ENCODE data around the gene CACNA1B. TPM values are rescaled to one million over a fixed set of nuclear protein-coding genes. Genes with fewer than 3 reads are reported as not detected.
"Not testable (repeated sequence)": the region's sequence is repeated elsewhere in the genome, so short reads cannot be mapped to it uniquely, and the experiment has no call there.

Gene CACNA1B
- total RNA-seq, 2 donors from 2014 or later, result 0.26 to 0.99 TPM

DNA sequence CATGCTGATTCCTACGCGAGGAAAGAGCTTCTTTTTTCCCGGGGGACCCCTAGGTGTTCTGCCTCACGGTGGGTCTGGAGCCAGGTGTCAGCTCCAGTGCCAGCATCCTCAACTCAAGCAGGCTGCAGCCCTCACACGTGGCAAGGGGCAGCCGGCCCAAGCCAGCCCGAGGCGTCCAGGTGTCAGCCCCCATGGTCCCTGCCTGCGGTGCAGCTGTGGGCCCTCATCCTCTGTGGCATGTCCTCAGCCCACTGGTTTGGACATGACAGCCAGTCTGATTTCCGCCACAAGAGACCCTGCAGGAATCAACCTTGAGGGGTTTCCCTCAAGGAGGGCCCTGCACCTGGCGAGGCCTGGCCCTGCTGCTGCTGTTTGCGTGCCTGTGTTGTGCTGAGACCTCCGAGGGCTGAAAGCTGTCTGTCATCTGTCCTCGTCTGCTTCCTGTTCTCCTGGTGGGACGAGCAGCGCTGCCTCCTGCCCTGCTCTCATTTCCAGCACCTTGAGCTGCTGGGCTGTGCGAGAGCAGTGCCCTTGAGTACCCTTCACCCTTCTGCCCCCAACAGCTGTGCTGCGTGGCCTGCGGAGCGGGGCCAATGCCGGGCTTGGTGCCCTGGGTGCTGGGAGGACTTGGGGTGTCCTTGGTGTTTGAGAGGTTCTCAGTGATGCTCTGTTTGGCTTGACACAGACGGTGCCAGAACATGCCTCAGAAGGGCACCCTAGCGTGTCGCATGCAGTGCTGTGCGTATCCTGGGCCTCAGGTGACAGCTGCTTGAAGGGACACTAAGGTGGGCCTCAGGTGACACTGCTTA is 137.6 kb downstream of the CACNA1B start:
- H3K36me3 ChIP-seq (replicated peaks in 1 of 2; ENCODE audit: insufficient read depth in 1 of 2, low read depth in 2 of 2), result no peaks in the 10 kb centered on the region
- no peak overlapping the region for H3K4me3 ChIP-seq
- 73 to 90% methylated on average over 9 to 25 of the region's 25 CpGs for WGBS, 2 donors
- intact Hi-C loops (cut with DNase I), result no loop called here
- ATAC-seq (no peak), DNase-seq (no peak)
- no peaks in the 10 kb centered on the region for H3K27me3 ChIP-seq
- H3K4me1 ChIP-seq, result no peaks in the 10 kb centered on the region
- H3K9me3 ChIP-seq, result no peaks in the 10 kb centered on the region
- no peak overlapping the region for H3K27ac ChIP-seq
- TF ChIP-seq, protein P1, sequence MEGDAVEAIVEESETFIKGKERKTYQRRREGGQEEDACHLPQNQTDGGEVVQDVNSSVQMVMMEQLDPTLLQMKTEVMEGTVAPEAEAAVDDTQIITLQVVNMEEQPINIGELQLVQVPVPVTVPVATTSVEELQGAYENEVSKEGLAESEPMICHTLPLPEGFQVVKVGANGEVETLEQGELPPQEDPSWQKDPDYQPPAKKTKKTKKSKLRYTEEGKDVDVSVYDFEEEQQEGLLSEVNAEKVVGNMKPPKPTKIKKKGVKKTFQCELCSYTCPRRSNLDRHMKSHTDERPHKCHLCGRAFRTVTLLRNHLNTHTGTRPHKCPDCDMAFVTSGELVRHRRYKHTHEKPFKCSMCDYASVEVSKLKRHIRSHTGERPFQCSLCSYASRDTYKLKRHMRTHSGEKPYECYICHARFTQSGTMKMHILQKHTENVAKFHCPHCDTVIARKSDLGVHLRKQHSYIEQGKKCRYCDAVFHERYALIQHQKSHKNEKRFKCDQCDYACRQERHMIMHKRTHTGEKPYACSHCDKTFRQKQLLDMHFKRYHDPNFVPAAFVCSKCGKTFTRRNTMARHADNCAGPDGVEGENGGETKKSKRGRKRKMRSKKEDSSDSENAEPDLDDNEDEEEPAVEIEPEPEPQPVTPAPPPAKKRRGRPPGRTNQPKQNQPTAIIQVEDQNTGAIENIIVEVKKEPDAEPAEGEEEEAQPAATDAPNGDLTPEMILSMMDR (IDR thresholded peaks at IDR 0.05), result no peak

DNA sequence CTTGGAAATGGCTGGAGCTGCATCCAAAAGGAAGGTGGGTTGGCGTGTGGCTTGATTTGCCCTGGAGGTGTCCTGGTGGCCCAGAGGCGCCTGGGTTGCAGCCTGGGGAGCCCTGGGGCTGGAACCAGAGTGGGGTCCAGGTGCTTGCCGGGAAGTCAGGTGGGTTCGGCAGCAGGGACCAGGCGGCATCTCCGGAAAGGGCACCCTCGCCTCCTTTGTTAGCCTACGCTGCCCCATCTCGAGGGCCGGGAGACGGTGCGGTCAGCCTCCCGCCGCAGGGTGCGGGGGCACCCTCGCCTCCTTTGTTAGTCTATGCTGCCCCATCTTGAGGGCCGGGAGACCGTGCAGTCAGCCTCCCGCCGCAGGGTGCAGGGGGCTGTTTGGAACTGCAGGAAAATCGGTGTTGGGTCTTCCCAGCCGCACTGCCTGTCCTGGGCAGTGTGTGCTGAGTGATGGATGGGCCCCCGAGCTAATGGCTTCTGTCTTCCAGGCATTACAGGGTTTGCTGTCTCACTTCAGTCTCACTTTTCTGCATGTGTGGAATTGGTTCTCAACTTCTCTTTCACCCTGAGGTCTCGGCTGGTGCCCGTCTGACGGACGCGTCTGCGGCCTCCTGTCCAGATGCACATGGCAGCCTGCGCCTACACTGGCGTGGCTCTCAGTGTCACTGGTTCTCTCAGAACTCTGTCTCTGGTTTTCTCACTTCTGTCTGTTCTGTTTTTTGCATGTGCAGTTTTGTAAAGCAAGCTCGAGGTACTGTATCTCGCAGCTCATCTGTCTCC is 139.0 kb downstream of the CACNA1B start:
- H3K4me1 ChIP-seq, result no peaks in the 10 kb centered on the region
- no peaks in the 10 kb centered on the region for H3K27me3 ChIP-seq
- no peak for ATAC-seq
- H3K27ac ChIP-seq, result no peak overlapping the region
- no peak for DNase-seq
- intact Hi-C loops (cut with DNase I), result no loop called here
- H3K36me3 ChIP-seq (replicated peaks in 1 of 2; ENCODE audit: insufficient read depth in 1 of 2, low read depth in 2 of 2), result no peaks in the 10 kb centered on the region
- whole genome bisulfite sequencing, 2 donors, result 83 to 84% methylated on average over 20 to 28 of the region's 33 CpGs
- no peak for TF ChIP-seq POLR2A (IDR thresholded peaks at IDR 0.05)
- TF ChIP-seq, protein P1 (IDR thresholded peaks at IDR 0.05), result no peak
- H3K4me3 ChIP-seq, result no peak overlapping the region
- H3K9me3 ChIP-seq, result no peaks in the 10 kb centered on the region

DNA sequence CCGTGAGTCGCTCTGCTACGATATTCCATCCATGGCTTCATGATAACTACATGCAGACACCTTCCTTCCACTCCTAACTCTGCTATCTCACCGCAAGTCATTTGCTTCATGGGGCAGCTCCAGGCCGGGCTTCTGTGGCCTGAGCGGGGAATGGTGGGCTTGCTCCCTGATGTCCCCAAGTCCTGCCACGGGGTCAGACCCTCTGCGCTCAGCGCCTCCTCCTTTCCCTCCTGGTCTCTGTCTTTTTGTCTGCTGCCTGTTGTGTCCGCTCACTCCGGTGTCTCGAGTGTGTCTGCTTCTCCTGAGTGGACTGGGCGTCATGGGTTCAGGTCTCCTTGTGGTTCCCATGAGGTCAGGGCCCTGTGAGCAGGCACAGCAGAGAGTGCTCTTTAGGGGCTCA is 139.6 kb downstream of the CACNA1B start:
- TF ChIP-seq, protein P1 (IDR thresholded peaks at IDR 0.05), result no peak
- TF ChIP-seq POLR2A (IDR thresholded peaks at IDR 0.05), result no peak
- H3K36me3 ChIP-seq (replicated peaks in 1 of 2; ENCODE audit: insufficient read depth in 1 of 2, low read depth in 2 of 2), result no peaks in the 10 kb centered on the region
- peaks cover 5% of the 10 kb centered on the region for H3K4me1 ChIP-seq
- 87 to 93% methylated on average over 13 of the region's 13 CpGs for WGBS, 2 donors
- H3K27me3 ChIP-seq, result no peaks in the 10 kb centered on the region
- no peaks in the 10 kb centered on the region for H3K9me3 ChIP-seq
- no peak overlapping the region for H3K4me3 ChIP-seq
- no peak for ATAC-seq
- intact Hi-C loops (cut with DNase I), result no loop called here
- no peak overlapping the region for H3K27ac ChIP-seq
- no peak for DNase-seq

DNA sequence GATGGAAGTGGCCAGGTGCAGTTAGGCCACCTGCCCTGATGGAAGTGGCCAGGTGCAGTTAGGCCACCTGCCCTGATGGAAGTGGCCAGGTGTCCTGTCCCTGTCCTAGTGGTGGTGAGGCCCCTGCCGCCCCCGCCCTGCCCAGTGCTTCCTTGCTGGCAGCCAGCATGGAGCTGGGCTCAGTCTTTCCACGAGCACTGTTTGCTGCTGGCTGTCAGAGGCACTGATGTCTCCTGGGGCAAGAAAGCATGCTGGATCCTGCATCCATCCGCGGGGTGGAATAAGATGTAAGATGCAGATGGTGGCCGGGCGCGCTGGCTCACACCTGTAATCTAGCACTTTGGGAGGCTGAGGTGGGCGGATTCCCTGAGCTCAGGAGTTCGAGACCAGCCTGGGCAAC is 141.9 kb downstream of the CACNA1B start:
- H3K27me3 ChIP-seq; intact Hi-C loops (cut with DNase I); H3K9me3 ChIP-seq; DNase-seq; H3K36me3 ChIP-seq (replicated peaks in 1 of 2; ENCODE audit: insufficient read depth in 1 of 2, low read depth in 2 of 2); H3K4me3 ChIP-seq; ATAC-seq; H3K27ac ChIP-seq: not testable (repeated sequence)
- peaks cover 14% of the 10 kb centered on the region for H3K4me1 ChIP-seq
- WGBS, 2 donors, result 82 to 83% methylated on average over 6 to 8 of the region's 10 CpGs

DNA sequence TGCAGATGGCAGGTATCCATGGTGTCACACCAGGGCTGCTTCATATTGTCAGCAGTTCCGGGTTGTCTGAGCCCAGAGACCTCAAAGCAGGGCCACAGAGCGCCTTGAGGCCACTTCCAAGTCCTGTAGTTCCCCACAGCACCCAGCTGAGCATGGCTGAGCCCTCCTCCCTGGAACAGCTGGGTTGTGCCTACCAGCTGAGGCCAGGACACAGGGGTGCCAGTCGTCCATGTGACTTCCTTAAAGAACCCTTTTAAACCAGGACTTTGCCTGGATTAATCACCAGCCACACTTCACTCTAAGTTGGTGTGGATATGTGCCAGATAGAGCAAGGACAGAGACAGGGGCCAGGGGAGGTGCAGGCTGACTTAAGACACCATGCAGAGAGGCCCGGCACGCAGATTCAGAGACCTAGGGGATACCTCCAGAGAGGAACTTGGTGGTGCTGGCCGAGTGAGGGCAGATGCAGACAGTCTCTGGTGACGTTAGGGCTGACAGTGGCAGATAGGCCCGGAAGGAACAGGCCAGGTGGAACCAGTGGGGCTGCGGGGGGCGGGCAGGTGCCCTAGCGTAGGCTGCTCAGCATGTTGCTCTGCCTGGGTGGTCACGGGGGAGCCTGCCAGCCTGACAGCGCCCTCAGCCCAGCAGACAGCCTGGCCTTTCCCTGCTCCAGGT is 142.7 kb downstream of the CACNA1B start:
- intact Hi-C loops (cut with DNase I), result no loop called here
- Histone ChIP-seq H3K27ac (no peak overlapping the region), H3K9me3 (no peaks in the 10 kb centered on the region), H3K4me3 (no peak overlapping the region), H3K4me1 (peaks cover 14% of the 10 kb centered on the region), H3K36me3 (replicated peaks in 1 of 2; ENCODE audit: insufficient read depth in 1 of 2, low read depth in 2 of 2) (no peaks in the 10 kb centered on the region), H3K27me3 (peaks cover 0 to 8% of the 10 kb centered on the region in 2 donors)
- 74 to 85% methylated on average over 10 to 12 of the region's 13 CpGs for whole genome bisulfite sequencing, 2 donors
- TF ChIP-seq POLR2A (IDR thresholded peaks at IDR 0.05), result no peak
- TF ChIP-seq, protein P1 (IDR thresholded peaks at IDR 0.05), result no peak
- DNase-seq, result no peak
- no peak for ATAC-seq
